Measurements from ENCODE around the gene SRCAP. TPM values are rescaled to one million over a fixed set of nuclear protein-coding genes. Genes with fewer than 3 reads are reported as not detected.
A peak's percentile ranks its signal among the peaks of the same experiment; 100 is the strongest.

Gene SRCAP
- total RNA-seq, 1 donor from 2014 or later = 44.1 TPM

GRCh38 chr16:30760001-30760559 is 61.1 kb downstream of the SRCAP start:
- no peak for DNase-seq

DNA sequence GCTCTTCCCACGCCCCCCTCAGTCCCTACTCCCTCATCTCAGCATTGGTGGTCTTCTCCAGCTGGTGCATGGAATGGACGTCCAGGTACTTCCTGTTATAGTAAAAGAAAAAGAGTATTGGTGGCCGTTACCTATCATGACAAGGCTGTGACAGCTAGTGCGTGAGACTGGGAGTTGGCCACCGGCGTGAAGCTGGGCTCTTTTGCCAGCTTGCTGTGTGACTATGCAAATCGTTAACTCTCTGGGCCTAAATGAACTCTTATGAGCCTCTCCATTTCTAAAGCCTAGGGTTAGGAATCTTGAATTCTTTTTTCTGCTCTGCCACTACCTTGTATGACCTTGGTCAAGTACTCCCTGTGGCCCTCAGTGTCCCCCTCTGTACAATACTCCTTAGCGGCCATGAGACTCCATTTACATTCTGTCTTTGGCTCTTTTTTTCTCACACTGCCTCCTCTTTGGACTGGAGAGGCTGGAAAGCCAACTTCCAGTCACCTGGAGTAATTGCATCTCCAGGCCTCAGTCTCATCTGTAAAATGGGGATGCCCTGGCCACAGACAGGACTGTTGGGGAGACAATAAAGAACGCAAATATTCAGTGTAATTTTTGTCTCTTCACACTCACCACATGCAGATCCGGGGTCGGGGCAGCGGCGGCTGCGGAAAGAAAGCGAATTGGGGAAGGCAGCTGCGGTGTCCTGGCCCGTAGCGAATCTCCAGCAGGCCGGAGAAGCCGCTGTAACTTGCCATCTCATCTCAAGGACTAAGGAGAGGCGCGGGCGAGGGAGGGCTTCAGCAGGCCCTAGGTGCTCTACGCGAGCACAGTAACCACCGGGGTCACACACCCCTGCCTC is 61.8 kb downstream of the SRCAP start:
- no peak for DNase-seq

DNA sequence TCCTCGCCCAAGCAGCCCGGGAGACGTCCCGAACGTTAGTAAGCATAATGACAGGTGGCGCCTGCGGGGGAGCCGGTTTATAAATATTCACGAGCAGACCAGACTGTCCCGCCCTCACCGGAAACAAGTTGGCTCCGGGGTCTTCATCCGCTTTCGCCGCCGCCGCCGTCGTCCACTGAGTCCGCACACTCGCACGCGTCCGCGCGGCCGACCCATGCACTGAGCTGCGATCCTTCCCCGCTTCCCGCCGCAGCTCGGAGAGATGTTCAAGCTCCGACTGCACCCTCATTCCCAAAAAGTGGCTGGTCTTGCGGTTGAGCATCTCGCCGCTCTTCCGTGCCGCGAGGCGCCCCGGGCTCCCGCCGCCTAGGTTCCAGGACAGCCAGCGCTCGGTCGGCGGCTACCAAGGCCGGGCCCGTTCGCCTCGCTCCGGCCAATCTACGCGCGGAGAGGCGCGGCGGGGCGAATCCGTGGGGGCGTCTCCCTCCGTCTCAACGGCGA is 62.5 kb downstream of the SRCAP start:
- DNase-seq = peak; percentile 40

DNA sequence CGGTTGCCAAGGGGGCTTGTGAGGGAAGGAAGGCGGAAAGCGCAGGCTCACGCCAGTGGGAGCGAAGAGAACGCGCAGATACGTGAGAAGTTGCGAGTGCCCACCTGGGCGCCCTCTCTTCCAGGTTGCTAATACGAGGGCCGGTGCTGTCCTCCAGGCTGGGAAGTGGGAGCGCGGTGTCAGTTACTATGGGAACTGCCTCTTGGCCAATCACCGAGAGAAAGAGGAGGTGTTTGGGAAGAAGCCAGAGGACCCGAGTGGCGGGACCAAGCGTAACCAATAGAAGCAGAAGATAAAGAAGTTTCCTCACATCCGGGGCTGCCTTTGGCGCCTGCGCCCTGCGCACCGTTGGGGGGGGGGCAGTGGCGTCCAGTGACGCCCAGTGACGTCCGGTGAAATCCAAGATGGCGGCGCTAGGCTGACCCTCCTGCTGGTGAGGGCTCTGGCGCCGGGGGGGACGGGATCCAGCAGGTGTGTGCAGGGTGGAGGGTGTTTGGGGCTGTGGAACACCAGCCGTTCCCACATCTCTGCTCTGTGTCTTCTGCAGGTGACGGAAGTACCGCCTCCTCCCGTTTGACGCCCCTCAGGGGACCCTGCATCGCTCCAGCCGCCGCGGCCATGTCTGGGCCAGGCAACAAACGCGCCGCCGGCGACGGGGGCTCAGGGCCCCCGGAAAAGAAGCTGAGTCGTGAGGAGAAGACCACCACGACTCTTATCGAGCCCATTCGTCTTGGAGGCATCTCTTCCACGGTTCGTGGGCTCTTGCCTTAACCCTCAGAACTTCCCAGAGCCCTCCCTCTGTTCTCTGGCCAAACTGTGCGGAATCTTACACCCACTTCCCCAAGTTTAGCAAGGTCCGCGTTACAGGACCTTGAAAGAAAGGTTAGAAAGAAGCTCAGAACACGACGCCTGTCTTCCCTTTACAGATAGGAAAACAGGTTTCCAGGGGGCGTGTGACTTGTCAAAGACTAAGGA is 63.2 kb downstream of the SRCAP start, which contains the start of the genes CFAP119 and RNF40:
Gene CFAP119 (minus strand): TSS at position 135 of the 975 bp plus-strand sequence. CDS start 314 bp downstream, outside the sequence.
Gene RNF40 (plus strand): TSS at position 395 of the 975 bp plus-strand sequence. CDS start 224 bp downstream, at position 619.
- peak; percentile 99 for DNase-seq

- DNase-seq = no peak
These were observed 64.2 kb downstream of the SRCAP start for GRCh38 chr16:30762991-30763725.

DNA sequence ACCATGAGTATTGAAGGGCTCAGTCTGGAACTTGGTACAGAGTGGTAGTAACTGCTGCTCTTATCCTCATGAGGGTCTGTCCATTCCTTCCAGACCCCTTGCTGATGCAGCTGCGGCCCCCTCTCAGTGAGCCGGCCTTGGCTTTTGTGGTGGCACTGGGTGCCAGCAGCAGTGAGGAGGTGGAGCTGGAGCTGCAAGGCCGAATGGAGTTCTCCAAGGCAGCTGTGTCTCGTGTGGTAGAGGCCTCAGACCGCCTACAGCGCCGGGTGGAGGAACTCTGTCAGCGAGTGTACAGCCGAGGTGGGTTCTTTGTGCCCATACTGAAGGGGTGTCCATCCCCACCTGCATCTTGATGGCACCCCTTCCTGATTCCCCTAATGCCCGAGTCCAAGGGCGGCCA is 65.1 kb downstream of the SRCAP start:
- no peak for DNase-seq

DNA sequence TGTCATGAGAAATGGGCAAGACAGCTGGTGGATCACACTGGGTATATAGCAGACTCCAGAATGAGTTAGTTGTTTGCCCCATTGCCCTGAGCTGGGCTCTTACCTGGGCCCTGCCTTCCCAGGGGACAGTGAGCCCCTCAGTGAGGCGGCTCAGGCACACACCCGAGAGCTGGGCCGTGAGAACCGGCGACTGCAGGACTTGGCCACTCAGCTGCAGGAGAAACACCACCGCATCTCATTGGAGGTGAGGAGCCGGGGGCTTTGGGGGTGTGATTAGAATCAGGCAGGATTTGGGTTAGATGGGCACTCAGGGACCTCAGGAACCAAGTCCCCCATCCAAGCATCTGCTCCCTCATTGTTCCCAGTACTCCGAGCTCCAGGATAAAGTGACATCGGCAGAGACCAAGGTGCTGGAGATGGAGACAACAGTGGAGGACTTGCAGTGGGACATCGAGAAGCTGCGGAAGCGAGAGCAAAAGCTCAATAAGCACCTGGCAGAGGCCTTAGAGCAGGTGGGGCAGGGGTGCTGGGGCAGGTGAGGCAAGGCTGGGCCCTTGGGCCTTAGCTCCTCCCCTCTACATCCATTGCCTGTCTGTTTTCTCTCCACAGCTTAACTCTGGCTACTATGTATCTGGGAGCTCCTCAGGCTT is 66.0 kb downstream of the SRCAP start:
- DNase-seq = no peak

GRCh38 chr16:30766206-30766932 is 67.4 kb downstream of the SRCAP start:
- DNase-seq = no peak

DNA sequence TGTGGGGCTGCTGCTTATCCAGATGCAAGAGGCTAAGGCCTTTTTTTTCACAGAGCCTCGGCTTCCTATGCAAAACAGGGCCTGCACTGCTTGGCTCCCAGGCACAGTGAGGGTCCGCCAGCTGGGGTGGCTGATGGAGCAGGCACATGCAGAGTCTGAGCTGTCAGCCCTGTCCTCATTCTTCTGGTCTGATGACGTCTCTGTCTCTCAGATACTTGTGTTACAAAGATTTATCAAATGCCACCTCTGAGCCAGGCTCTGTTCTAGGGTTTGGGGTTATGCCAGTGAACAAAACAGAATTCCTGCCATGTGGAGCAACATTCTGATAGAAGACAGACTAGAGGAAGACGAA is 67.9 kb downstream of the SRCAP start:
- DNase-seq = no peak

GRCh38 chr16:30767767-30768465 is 68.9 kb downstream of the SRCAP start:
- no peak for DNase-seq

DNA sequence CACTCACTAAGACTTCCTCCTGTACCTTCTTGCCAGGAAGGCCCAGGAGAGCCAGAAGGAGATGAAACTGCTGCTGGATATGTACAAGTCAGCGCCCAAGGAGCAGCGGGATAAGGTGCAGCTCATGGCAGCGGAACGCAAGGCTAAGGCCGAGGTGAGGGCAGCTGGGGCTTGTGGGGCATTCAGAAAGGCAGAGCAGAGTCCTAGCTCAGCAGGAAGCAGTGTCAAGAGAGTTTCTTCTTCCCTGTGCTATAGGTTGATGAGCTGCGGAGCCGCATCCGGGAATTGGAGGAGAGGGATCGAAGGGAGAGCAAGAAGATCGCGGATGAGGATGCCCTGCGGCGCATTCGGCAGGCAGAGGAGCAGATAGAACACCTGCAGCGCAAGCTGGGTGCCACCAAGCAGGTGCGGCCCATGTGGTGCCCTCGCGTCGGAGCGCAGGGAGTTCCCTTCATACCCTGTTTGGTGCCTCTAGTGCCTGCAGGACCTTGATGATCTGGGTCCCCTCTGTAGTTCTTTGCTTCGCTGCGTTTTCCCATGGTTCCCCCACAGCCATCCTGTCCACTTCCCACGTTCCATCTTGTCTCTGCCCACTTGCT is 69.7 kb downstream of the SRCAP start:
- DNase-seq = no peak

- DNase-seq = no peak
These were observed 70.6 kb downstream of the SRCAP start for GRCh38 chr16:30769379-30770089.

DNA sequence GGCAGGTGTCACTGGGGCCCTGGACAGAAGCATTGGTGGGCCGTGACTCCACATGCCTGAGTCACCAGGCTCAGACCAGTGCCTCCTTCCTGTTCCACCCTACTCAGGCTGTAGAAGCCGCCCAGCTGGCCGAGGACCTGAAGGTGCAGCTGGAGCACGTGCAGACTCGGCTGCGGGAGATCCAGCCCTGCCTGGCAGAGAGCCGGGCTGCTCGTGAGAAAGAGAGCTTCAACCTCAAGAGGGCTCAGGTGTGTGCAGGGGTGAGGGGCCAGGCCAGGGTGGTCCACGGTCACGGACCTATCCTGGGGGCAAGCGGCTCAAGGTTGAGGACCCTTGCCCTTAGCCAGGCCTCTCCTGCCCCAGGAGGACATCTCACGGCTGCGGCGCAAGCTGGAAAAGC is 72.8 kb downstream of the SRCAP start:
- peak; percentile 72 for DNase-seq

GRCh38 chr16:30773826-30774225 is 74.9 kb downstream of the SRCAP start:
- no peak for DNase-seq

DNA sequence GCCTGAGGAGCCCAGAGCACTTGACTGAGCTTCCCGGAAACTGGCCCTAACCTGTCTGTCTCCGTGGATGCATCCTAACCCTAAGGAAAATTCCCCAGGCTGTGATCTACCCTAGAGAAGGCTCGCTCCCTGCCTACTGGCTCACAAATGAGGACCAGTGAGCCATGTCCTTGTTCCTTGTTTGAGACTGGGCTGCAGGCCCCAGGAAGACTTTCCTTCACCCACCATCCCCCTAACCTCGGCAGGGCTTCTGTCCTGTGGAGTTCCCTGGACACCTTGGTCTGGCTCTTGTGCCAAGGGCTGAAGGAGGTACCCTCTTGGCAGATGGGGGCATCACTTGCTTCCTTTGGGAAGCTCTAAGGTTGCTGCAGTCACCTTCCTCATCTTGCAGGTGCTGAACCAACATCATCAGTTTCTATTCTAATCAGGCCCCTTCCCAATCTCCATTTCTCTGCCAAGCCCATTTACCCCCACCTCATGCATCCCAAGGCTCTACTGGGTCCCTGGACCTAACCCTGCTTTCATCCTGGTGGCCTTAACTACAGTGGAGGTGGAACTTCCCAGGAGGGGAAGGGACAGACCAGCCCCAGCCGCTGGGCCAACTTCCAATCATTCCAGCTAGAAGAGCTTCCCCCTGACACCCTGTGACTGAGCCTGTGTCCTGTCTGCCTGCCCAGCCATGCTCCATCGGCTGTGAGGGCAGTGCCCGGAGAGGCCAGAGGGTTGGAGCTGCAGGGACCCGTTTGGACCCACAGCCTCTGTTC is 75.6 kb downstream of the SRCAP start:
- peak; percentile 17 for DNase-seq

DNA sequence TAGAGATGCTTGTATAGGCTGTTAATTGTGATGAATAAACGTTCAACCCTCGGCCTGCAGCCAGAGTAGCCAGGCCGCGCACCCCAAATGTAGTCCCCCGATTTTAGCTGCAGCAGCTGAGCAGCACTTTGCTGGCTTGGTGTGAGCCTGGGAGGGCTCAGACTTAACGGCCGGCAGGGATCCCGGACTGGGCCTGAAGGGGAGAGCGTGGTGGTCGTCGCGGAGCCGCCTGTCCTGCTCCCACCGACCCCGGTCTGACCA is 76.1 kb downstream of the SRCAP start:
- DNase-seq = no peak

DNA sequence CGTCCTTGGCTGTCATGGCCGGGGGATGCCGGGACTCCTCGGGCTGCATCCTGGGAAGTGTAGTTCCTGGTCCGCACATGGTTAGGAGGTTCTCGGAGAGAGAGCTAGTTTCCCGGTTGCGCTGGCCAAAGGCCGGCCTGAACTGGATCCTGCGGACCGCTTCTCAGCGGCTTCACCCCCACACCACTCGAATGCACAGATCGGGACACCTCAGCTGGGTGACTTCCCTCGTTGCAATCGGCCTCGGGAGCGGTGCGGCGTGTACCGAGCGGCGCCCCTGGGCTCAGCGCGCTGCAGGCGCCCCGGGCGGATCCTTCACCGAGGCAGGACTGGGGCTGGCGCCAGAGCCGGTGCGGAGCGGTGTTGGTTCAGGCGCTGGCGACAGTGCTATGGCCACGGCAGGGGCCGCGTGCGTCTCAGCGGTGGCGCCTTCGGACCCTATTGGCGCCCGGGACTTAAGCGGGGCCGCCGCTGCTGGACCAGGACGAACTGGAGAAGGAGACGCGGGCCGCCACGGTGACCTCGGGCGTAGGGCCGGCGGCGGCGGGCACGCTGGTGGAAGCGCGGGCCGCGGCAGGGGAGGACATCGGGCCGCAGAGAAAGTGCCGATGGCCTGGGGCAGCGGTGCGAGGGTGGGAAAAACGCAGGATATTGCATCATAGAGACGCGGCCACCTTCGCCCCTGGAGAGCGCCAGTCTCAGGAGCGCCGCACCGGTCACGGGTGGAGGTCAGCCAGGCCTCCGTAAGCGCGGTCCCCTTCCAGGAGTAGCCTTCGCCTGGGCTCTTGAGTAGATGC is 76.6 kb downstream of the SRCAP start:
- peak; percentile 83 for DNase-seq
